Left forelimb (tissue), 1 donor: ENCODE measurements around the gene PRUNE2.

Experiments
- DNase-seq: peaks from one replicate; pipeline ENCODE4 v3.0.0-alpha.2; 2018; ENCODE audit warnings: low spot score

PRUNE2 gene

GRCh38 chr9:76573905-76574760 is 331.8 kb downstream of the PRUNE2 start:
- no peak for DNase-seq

- DNase-seq = no peak
These were observed 332.5 kb downstream of the PRUNE2 start for GRCh38 chr9:76573408-76573807.

- no peak for DNase-seq
These were observed 333.8 kb downstream of the PRUNE2 start for GRCh38 chr9:76572151-76572550.

- DNase-seq = no peak
These were observed 334.2 kb downstream of the PRUNE2 start for GRCh38 chr9:76571743-76572146.

DNA sequence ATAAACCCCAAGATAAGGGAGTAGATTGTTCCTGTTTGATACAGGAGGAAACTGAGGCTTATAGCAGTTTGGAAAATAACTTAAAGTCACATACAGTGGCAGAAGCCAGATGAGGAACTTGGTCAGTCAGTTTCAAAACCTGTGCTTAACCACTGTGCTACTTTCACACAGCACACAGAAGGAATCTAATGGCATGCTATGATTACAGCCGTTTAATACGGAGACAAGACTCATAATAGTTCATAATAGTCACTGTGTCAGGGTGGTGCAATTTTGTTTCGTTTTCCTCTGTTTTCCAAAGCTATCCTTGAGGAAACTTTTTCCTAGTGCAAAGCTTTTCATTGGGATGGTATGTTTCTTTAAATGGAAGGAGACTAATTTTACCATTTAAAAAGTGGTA is 334.6 kb downstream of the PRUNE2 start:
- no peak for DNase-seq

GRCh38 chr9:76570826-76571225 is 335.1 kb downstream of the PRUNE2 start:
- DNase-seq = no peak

GRCh38 chr9:76567086-76567485 is 338.8 kb downstream of the PRUNE2 start:
- DNase-seq = no peak

DNA sequence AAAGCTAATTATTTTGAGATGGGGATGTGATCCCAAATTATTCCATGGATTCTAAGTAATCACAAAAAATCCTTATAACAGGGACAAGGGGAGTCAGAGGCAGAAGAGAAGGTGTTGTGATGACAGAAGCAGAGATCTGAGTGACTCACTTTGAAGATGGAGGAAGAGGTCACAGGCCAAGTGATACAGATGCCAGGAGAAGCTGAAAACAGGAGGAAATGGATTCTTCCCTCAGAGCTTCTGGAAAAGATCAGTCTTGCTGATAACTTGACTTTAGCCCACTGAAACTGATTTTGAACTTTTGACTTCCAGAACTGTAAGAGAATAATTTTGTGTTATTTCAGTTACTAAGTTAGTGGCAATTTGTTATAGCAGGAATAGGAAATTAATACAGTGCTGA is 341.6 kb downstream of the PRUNE2 start:
- DNase-seq = no peak

- no peak for DNase-seq
These were observed 343.4 kb downstream of the PRUNE2 start for GRCh38 chr9:76562511-76562911.

DNA sequence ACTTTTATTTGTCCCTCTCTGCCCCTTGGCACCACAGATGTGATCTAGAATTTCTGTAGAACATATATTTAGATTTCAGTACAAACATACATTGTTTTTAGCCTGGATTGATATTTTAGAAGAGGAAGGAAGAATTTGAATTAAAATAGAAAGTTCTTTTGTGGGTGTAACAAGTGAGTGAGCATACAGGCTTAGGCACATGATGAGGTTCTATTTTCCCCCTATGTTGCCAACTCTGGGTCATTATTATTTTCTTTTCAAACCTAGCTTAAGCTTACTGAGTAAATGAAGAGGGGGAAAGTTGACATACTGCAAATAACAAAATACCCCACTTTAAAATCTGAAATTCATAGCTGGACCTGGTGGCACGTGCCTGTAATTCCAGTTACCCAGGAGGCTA is 344.0 kb downstream of the PRUNE2 start:
- no peak for DNase-seq
